HFFc6 (cell line): ENCODE results near the gene RAD51B. TPM values are rescaled to one million over a fixed set of nuclear protein-coding genes. Genes with fewer than 3 reads are reported as not detected.

Experiments
- DNase-seq: peaks from one replicate; pipeline ENCODE4 v3.0.0-alpha.2; 2018
- H3K27ac Mint-ChIP-seq: 2 replicates; pipeline ENCODE4 v1.8.0; 2020; ENCODE audit warnings: mild to moderate bottlenecking, mixed read lengths
- H3K27me3 Mint-ChIP-seq: 2 replicates; pipeline ENCODE4 v1.8.0; 2021; ENCODE audit warnings: mild to moderate bottlenecking, moderate library complexity, mixed read lengths; ENCODE audit not compliant: insufficient read depth
- H3K36me3 Mint-ChIP-seq: 2 replicates; pipeline ENCODE4 v1.8.0; 2021; ENCODE audit warnings: low read depth, mixed read lengths
- H3K4me1 Mint-ChIP-seq: 2 replicates; pipeline ENCODE4 v1.8.0; 2020; ENCODE audit warnings: low read depth, mixed read lengths
- H3K4me3 Mint-ChIP-seq: 2 replicates; pipeline ENCODE4 v1.8.0; 2020; ENCODE audit warnings: mild to moderate bottlenecking, moderate library complexity, mixed read lengths
- H3K9me3 Mint-ChIP-seq: 2 replicates; pipeline ENCODE4 v1.8.0; 2020; ENCODE audit warnings: mild to moderate bottlenecking, mixed read lengths
- total RNA-seq, 6 experiments: library from RNA; stranded (reverse); fragmentation: NEBNext Ultra II Directional; extraction: Animal tissue kit (Norgen Biotek cat#: 25700); gene quantifications; 2 replicates in 1 of 6; 3 replicates in 5 of 6; pipeline ENCODE4 v1.2.3, GENCODE V29; 2021
- TF ChIP-seq, protein P1 (sequence below): fragments of 200-600 bp; sonication (generic); IDR thresholded peaks from 2 replicates; pipeline ENCODE4 v1.5.0; 2021; ENCODE audit warnings: antibody characterized with exemption, mild to moderate bottlenecking

The RAD51B gene
- total RNA-seq, 6 experiments from 2014 or later = 7.1 to 12.4 (median 9.6) TPM

DNA sequence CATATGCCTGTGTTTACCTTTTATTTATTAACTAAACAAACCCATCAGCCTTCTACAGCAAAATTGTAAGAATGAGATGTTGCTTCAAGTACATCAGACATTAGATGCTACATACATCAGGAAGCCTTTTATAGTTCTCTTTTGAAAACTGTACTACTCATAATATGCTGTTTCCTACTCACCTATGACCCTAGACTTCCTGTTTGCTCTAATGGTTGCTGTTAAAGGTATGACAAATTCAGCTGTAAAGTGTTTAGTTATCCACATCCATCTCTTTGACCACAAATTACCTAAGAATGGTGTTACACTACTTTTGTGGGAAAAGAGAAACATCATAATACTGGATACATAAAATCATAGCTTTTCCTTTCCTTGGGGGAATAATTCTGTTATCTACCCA is 220.0 kb downstream of the RAD51B start:
- TF ChIP-seq, protein P1, sequence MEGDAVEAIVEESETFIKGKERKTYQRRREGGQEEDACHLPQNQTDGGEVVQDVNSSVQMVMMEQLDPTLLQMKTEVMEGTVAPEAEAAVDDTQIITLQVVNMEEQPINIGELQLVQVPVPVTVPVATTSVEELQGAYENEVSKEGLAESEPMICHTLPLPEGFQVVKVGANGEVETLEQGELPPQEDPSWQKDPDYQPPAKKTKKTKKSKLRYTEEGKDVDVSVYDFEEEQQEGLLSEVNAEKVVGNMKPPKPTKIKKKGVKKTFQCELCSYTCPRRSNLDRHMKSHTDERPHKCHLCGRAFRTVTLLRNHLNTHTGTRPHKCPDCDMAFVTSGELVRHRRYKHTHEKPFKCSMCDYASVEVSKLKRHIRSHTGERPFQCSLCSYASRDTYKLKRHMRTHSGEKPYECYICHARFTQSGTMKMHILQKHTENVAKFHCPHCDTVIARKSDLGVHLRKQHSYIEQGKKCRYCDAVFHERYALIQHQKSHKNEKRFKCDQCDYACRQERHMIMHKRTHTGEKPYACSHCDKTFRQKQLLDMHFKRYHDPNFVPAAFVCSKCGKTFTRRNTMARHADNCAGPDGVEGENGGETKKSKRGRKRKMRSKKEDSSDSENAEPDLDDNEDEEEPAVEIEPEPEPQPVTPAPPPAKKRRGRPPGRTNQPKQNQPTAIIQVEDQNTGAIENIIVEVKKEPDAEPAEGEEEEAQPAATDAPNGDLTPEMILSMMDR = no peak
- H3K36me3 Mint-ChIP-seq = no peaks in the 10 kb centered on the region
- no peaks in the 10 kb centered on the region for H3K27me3 Mint-ChIP-seq
- no peak overlapping the region for H3K27ac Mint-ChIP-seq
- no peaks in the 10 kb centered on the region for H3K9me3 Mint-ChIP-seq
- DNase-seq = no peak
- H3K4me3 Mint-ChIP-seq = no peak overlapping the region
- H3K4me1 Mint-ChIP-seq = peaks cover 14% of the 10 kb centered on the region

DNA sequence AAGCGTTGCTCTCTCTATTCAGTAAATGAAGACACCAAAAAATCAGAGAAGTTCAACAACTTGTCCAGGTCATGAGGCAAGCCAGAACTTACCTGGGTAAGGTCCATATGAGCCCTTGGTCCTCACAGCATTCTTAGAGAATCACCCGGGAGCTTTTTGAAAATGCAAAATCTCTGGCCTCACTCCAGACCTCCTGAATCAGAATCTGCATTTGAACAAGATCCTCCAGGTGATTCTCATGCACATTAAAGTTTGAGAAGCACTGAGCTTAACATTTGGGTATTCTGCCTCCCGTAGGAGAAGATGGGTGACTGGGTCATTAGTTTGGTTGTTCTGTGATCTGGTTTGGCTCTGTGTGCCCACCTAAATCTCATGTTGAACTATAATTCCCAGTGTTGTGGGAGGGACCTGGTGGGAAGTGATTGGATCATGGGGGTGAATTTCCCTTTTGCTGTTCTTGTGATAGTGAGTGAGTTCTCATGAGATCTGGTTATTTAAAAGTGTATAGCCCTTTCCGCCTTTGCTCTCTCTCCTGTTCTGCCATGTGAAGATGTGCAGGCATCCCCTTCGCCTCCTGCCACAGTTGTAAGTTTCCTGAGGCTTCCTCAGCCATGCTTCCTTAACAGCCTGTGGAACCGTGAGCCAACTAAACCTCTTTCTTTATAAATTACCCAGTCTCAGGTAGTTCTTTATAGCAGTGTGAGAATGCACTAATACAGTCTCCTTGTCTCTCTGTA is 221.2 kb downstream of the RAD51B start:
- no peaks in the 10 kb centered on the region for H3K36me3 Mint-ChIP-seq
- TF ChIP-seq, protein P1 = no peak
- H3K4me1 Mint-ChIP-seq = peaks cover 14% of the 10 kb centered on the region
- H3K27me3 Mint-ChIP-seq = no peaks in the 10 kb centered on the region
- H3K27ac Mint-ChIP-seq = no peak overlapping the region
- no peaks in the 10 kb centered on the region for H3K9me3 Mint-ChIP-seq
- DNase-seq = no peak
- H3K4me3 Mint-ChIP-seq = no peak overlapping the region

DNA sequence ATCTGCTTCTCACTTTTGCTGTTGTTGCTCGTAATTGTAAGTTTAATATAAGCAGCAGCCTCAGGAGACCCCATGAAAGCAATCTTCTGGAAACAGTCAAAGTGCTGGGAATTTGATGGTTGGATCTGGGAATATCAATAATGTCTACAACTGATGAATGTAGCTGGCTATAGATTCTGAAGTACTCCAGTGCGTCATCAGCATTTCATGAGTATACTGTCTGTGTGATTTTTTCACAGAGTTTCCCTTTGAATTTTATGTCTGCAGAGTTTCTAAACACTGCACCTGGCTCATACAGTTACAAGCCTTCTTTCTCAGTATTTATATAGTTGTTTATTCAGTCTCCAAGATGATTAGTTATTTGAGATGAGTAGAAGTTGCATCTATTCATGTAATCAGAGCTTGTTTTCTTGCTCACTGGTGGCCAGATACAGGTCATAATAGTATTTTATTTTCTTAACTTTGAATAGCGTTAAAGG is 222.3 kb downstream of the RAD51B start:
- no peaks in the 10 kb centered on the region for H3K36me3 Mint-ChIP-seq
- no peak for DNase-seq
- H3K4me3 Mint-ChIP-seq = no peak overlapping the region
- peaks cover 14% of the 10 kb centered on the region for H3K4me1 Mint-ChIP-seq
- no peak overlapping the region for H3K27ac Mint-ChIP-seq
- TF ChIP-seq, protein P1 = no peak
- H3K27me3 Mint-ChIP-seq = no peaks in the 10 kb centered on the region
- H3K9me3 Mint-ChIP-seq = no peaks in the 10 kb centered on the region

DNA sequence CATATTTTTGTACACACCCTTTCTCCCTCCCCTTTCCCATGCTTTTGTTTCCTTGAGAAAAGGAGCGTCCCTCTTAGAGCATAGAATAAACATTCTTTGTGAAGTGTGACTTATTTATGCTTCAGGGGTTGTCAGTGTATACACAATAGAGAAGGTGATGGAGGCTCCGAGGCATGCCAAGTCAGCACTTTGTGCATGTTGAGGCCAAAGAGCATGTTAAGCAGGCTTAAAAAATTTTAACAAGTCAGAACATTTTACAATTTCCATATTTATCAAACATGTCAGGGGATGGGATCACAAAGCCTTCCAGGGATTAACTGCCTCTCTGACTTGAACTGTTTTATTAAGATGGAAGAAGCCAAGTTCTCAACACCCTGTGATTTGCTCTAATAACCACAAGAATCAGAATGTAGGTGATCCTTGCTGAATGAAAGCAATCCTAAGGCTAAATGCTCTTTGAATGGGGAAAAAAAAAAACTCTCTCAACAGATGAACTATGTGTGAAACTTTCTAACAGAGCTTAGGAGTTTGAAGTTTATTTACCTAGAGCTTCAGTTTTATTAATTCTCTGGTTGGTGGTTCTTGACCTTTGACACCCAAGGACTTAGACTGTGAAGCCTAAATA is 223.1 kb downstream of the RAD51B start:
- TF ChIP-seq, protein P1 = no peak
- DNase-seq = no peak
- H3K9me3 Mint-ChIP-seq = no peaks in the 10 kb centered on the region
- no peaks in the 10 kb centered on the region for H3K27me3 Mint-ChIP-seq
- H3K27ac Mint-ChIP-seq = no peak overlapping the region
- no peak overlapping the region for H3K4me3 Mint-ChIP-seq
- H3K36me3 Mint-ChIP-seq = no peaks in the 10 kb centered on the region
- H3K4me1 Mint-ChIP-seq = peaks cover 22% of the 10 kb centered on the region

DNA sequence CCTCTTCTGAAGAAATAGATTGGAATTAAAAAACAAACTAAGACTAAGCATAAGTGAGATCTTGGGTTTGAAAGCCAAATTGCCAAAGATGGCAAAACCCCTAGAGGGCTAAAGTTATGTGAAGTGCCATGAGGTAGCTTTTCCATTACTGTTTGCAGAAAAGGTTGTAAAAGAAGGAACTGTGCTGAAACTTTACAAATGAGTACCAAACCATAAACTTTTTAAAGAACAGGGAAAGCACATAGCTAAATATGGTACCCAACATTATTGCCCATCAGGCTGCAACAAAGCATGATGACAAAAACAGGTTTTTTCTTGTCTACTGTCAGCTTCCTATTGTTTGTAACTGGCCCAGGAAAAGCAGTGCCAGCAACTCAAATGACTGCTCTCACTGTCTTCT is 224.2 kb downstream of the RAD51B start:
- H3K9me3 Mint-ChIP-seq = no peaks in the 10 kb centered on the region
- TF ChIP-seq, protein P1 = no peak
- no peaks in the 10 kb centered on the region for H3K27me3 Mint-ChIP-seq
- no peak overlapping the region for H3K27ac Mint-ChIP-seq
- peaks cover 30% of the 10 kb centered on the region for H3K4me1 Mint-ChIP-seq
- no peak for DNase-seq
- no peaks in the 10 kb centered on the region for H3K36me3 Mint-ChIP-seq
- no peak overlapping the region for H3K4me3 Mint-ChIP-seq
